GM21381 (cell line): ENCODE measurements around the gene THUMPD3.

Experiments used
- ATAC-seq: cut with Tn5 transposase; IDR thresholded peaks from one replicate; pipeline ENCODE4 v1.9.1; 2021; ENCODE audit warnings: mild to moderate bottlenecking, moderate library complexity; ENCODE audit not compliant: unreplicated experiment

Gene THUMPD3, protein sequence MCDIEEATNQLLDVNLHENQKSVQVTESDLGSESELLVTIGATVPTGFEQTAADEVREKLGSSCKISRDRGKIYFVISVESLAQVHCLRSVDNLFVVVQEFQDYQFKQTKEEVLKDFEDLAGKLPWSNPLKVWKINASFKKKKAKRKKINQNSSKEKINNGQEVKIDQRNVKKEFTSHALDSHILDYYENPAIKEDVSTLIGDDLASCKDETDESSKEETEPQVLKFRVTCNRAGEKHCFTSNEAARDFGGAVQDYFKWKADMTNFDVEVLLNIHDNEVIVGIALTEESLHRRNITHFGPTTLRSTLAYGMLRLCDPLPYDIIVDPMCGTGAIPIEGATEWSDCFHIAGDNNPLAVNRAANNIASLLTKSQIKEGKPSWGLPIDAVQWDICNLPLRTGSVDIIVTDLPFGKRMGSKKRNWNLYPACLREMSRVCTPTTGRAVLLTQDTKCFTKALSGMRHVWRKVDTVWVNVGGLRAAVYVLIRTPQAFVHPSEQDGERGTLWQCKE

GRCh38 chr3:9362731-9363530 lies at the start of gene THUMPD3:
Gene THUMPD3, plus strand, starts transcription at chr3:9363054. Its CDS starts 2,015 bp downstream, at chr3:9365069.
- peak; percentile 98 for ATAC-seq

DNA sequence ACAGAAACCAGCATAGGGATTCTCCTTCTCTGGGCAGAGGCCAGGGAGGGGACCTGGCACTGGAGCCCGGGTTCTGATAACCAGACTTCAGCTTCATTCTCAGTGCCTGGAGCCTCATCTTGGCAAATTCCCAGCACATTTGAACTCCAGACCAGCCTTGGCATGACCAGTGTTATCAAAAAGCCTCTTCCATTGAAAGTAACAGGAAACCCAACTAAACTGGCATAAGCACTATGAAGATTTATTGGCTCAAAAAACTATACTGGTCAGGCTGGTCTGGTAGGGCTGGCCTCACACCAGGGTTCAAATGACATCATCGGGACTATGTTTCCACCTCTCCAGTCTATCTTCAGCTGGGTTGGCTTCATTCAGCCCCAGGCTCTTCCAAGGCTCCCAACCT lies 48.1 kb upstream of the THUMPD3 start:
- no peak for ATAC-seq

DNA sequence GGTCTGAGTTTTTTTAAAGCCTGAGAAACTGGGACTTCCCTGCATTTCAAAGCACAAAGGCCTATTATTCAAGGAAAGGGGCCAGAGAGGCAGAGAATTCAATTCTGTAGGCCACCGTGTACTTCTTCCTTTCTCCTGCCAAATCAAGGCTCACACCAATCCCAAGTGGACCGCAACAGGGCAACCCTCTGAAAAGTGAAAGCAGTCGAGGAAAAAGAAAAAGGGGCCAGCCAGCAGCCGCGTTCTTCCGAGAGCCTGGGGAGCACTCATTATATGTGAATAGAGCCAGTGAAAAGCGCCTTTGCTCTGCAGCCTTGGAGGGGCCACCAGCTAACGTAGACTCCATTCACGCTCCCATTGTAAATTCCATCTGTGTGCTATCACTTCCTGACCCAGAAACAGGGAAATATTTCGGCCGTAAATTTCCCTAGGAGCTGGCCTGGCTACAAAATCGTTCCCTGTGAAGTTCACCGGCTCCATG lies 45.9 kb upstream of the THUMPD3 start:
- no peak for ATAC-seq

DNA sequence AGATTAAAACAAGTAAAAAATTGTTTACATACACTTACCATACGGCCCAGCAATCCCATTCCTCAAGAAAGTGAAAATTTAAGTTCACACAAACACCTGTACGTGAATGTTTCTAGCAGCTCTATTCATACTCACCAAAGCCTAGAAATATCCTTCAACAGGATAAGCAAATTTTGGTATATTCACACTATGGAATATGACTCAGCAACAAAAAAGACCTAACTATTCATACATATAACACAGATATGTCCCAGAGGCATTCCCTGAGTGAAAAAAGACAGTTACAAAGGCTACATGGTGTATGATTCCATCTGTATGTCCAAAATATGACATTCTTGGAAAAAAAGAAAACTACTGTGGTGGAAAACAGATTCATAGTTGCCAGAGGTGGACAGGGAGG lies 40.1 kb upstream of the THUMPD3 start:
- no peak for ATAC-seq

GRCh38 chr3:9324944-9325343 lies 37.9 kb upstream of the THUMPD3 start:
- no peak for ATAC-seq

- no peak for ATAC-seq
These were observed 35.3 kb upstream of the THUMPD3 start for GRCh38 chr3:9327578-9327977.

DNA sequence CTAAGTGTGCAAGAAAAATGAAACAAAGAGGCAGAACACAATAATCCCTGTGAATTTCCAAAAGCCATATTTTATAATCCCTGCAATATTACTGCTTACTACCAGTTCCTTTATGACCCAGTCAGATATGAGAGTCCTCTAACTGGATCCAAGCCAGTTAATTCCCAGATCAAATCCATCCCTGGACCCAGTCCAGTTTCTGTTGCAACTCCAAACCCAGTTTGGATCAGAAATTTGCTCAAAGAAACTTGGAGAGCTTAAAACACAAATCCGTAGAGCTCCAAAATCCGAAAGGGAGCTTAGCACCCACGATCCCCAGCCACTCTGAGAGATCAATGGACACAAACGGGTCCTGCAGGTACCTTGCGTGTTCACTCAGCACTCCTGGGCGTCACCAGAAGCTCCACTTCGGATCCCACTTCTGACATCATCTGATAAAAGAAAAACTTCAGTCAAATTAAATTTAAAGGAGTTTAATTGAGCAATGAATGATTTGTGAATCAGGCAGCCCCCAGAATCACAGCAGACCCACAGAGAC lies 32.6 kb upstream of the THUMPD3 start:
- ATAC-seq: no peak

DNA sequence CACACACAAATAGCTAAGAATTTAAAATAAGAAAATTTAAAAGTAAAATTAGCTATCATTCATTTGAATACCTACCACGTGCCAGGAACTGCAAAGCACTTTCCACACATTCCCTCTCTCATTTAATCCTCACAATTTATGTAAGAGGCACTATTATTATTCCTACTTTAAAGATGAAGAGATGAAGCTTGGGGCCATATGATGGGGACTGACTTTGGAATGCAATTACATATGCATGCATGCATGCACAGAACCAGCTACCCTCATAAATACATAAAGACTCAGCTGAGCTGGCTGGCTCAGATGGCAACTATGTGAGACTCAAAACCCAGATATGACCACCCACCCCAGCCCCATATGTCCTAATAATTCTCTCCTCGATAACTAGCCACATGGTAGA lies 31.7 kb upstream of the THUMPD3 start:
- no peak for ATAC-seq

GRCh38 chr3:9332250-9333030 lies 30.4 kb upstream of the THUMPD3 start:
- ATAC-seq: no peak

DNA sequence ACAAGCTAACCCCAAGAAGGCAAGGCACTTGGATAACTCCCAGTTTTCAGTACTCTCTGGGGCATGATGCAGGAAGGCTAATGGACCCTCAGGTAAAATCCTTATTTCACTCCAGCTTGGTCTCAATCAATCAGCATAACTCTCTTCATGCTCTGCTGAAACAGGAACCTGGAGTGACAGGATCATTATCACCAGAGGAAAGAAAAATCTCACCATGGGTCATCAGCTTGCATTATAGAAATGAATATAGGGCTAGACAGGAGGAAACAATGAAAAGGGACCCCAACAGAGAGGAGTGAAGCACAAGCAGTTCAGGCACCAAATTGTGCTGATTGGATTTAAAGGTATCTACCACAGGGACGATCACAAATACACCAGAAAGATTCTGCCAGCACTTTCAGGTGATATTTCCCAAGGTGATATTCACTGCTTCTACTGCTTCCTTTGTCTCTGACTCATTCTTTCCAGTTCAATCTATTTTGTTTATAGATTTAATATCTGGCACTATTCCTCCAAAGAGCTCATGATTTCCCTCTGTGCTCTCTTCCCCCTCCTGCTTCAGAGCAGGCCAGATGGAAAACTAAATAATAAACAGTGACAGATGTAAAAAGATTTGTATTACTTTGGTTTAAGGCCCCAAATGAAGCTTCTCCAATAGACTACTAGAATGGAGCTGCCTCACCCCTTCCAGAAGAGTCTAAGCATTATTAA lies 22.9 kb upstream of the THUMPD3 start:
- no peak for ATAC-seq

DNA sequence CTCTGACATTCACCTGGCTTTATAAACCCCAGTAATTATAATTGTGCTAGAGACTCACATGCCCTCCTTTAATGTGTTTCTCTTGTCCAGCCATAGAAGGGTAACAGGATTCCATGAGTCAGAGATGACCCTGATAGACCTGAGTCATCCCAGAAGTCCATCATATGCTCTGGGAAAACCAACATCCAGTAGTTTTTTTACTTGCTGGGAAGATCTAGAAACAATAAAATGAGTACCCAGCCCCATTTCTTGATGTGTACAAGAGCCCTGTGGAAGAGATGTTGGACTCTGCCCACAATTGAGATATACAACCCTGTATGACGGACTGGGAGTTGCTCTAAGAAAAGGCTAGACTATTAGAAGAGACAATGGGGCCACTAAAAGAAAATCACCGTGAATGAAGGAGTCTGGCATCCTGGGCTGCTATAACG lies 22.4 kb upstream of the THUMPD3 start:
- no peak for ATAC-seq

- no peak for ATAC-seq
These were observed 20.2 kb upstream of the THUMPD3 start for GRCh38 chr3:9342696-9343095.

DNA sequence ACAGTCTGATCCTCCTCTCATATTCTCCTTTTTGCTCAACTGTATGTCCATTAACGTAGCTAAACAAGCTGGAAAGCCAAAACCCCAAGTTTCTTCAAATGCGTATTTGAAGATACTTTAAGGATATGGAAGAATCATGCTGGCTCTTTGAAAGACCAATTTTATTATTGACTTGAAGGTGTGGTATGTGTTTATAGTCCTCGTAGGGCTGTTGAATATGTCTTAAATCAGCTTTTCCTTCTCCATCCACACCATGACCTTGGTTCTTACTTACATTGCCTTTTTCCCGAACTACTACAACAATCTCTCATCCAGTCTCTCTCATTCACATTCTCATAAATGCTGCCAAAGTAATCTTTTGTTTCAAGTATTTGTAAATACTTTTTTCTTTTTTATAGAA lies 19.7 kb upstream of the THUMPD3 start:
- no peak for ATAC-seq

- no peak for ATAC-seq
These were observed 17.8 kb upstream of the THUMPD3 start for GRCh38 chr3:9345041-9345440.

DNA sequence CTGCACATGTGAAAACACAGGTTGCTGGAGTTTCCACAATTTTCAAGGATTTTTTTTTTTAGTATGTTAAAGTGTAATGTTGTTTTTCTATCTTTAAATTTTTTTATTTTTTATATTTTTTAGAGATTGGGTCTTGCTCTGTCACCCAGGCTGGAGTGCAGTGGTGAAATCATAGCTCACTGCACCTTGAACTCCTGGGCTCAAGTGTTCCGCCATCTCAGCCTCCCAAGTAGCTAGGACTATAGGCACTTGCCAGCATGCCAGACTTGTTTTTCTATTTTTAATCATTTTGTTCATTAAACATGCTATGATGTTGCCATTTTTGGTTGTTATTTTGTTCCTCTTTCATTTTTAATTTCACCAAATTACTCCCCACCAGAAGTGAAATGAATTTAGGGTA lies 16.7 kb upstream of the THUMPD3 start:
- ATAC-seq: no peak

DNA sequence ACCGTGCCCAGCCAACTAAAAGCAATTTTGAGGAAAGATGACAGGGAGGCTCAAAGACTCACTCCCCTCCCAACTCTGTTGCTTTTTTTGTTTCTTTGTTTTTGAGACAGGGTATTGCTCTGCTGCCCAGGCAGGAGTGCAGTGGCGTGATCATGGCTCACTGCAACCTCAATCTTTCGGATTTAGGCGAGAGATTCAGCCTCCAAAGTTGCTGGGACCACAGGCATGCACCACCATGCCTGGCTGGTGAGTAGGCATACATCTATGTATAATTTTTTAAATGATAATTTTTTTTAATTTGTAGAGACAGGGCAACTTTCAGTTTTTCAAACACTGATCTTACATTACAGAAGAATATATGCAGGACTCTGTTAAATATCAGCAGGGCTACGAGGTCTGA lies 15.8 kb upstream of the THUMPD3 start:
- no peak for ATAC-seq

GRCh38 chr3:9347887-9348286 lies 15.0 kb upstream of the THUMPD3 start:
- ATAC-seq: no peak

DNA sequence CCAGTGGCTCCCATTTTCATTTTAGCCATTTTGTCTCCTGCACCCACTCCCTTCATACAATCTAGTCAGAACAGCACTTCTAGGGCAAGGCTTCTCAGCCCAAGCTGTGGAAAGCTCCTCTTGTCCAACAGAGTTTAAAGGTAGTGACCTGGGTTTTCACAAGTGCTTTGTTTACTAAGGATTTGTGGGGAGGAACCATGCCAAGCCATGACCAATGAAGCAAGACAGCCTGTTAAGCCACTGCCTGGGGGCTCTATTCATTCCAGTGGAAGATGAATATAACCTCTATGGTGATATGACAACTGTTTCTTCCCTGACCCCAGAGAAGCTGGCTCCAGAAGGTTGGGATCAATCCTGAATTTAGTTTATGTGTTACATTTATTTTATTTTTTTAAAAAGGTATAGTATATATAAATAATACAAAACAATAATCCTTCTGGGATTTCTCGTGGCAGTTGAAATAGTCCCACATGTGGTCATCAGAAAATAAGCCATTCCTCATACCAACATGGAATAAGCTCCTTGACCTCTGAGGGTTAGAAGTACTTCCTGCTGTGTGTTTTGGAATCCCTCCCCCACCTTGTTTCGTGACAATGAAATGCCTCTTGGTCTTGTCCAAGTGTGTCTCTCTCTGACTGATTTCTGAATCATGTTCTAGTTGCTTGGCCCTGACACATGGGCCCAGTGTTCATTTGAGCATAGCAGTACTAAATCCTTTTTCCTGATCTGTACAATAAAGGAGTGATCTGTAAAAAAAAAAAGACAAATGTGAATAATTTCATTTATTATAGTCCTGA lies 13.3 kb upstream of the THUMPD3 start:
- no peak for ATAC-seq

DNA sequence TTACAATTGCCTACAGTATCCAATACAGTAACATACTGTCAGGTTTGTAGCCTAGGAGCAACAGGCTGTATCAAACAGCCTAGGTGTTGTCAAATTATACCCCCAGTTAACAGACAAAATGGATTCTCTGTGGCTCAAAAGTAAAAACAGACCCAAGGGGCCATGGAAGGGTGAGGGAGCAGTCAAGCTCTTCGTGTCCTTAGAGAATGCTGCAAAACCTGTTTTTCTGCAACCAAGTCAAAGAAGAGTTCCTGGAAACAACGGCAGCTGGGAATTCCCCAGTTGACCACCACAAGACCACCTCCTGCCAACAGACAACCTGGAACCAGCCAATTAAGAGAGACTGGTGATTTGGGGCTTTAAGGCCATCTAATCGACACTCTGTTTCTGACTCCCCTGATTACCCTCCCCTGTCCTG lies 11.1 kb upstream of the THUMPD3 start:
- ATAC-seq: no peak
